ENCODE results near the gene ERC1. TPM values are rescaled to one million over a fixed set of nuclear protein-coding genes. Genes with fewer than 3 reads are reported as not detected.

ERC1 gene
- total RNA-seq, 1 donor from 2014 or later = 56.5 TPM

DNA sequence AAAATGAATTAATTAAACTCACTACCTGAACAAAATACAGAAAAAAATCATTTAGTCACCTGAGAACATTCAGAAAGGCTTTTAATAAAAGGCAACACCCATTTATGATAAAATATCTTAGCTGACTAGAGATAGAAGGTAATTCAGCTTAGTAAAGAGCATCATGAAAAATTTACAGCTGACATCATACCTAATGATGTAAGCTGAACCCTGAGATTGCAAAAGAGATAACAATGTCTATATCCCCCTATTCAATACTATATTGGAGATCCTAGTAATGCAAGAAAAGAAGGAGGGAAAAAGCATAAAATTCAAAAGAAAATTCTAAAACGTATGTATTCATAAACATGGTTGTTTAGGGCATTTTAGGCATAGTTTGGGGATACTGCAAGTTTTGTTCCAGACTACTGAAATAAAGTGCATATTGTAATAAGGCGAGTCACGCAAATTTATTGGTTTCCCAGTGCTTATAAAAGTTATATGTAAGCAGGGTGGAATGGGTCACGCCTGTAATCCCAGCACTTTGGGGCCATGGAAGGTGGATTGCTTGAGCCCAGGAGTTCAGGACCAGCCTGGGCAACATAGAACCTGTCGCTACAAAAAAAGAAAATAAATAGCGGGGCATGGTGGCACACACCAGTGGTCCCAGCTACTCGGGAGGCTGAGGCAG, 311.3 kb downstream of the ERC1 start:
- Histone ChIP-seq H3K4me1 (no peaks in the 10 kb centered on the region), H3K27me3 (no peaks in the 10 kb centered on the region), H3K4me3 (no peak overlapping the region), H3K9me3 (no peaks in the 10 kb centered on the region), H3K27ac (no peak overlapping the region), H3K36me3 (peaks cover 0 to 7% of the 10 kb centered on the region in 2 donors)
- intact Hi-C loops (cut with DNase I) = no loop called here
- DNase-seq (ENCODE audit: extremely low spot score in 2 of 2) = no peak
- TF ChIP-seq, protein P1, sequence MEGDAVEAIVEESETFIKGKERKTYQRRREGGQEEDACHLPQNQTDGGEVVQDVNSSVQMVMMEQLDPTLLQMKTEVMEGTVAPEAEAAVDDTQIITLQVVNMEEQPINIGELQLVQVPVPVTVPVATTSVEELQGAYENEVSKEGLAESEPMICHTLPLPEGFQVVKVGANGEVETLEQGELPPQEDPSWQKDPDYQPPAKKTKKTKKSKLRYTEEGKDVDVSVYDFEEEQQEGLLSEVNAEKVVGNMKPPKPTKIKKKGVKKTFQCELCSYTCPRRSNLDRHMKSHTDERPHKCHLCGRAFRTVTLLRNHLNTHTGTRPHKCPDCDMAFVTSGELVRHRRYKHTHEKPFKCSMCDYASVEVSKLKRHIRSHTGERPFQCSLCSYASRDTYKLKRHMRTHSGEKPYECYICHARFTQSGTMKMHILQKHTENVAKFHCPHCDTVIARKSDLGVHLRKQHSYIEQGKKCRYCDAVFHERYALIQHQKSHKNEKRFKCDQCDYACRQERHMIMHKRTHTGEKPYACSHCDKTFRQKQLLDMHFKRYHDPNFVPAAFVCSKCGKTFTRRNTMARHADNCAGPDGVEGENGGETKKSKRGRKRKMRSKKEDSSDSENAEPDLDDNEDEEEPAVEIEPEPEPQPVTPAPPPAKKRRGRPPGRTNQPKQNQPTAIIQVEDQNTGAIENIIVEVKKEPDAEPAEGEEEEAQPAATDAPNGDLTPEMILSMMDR (IDR thresholded peaks at IDR 0.05) = no peak
- TF ChIP-seq POLR2A (IDR thresholded peaks at IDR 0.05) (no peak), POLR2AphosphoS5 (IDR thresholded peaks at IDR 0.05; ENCODE audit: insufficient read depth in 1 of 2, low read depth in 1 of 2) (no peak)

DNA sequence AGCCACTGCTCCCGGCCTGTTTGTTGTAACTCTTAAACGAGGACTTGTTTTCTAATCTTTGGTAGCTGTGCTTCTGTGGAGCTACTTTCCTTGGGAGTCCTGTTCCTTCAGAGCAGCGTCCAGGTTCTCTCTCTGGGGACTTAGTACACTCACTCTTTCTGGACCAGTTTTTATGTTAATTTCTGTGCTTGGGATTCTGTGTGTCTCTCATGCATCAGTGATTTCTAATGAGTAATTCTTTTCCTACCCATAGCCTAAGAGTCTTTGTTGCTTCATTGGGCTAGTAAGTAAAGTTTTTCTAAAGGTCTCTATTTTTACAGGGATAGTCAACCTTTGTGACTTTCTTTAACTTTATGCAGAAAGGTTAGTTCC, 314.0 kb downstream of the ERC1 start:
- H3K27ac ChIP-seq = no peak overlapping the region
- no peak for DNase-seq (ENCODE audit: extremely low spot score in 2 of 2)
- H3K9me3 ChIP-seq = no peaks in the 10 kb centered on the region
- H3K4me3 ChIP-seq = no peak overlapping the region
- peaks cover 0 to 4% of the 10 kb centered on the region in 2 donors for H3K36me3 ChIP-seq
- no peaks in the 10 kb centered on the region for H3K4me1 ChIP-seq
- TF ChIP-seq POLR2A (IDR thresholded peaks at IDR 0.05) (no peak), POLR2AphosphoS5 (IDR thresholded peaks at IDR 0.05; ENCODE audit: insufficient read depth in 1 of 2, low read depth in 1 of 2) (no peak)
- TF ChIP-seq, protein P1 (IDR thresholded peaks at IDR 0.05) = no peak
- intact Hi-C loops (cut with DNase I) = no loop called here
- no peaks in the 10 kb centered on the region for H3K27me3 ChIP-seq

DNA sequence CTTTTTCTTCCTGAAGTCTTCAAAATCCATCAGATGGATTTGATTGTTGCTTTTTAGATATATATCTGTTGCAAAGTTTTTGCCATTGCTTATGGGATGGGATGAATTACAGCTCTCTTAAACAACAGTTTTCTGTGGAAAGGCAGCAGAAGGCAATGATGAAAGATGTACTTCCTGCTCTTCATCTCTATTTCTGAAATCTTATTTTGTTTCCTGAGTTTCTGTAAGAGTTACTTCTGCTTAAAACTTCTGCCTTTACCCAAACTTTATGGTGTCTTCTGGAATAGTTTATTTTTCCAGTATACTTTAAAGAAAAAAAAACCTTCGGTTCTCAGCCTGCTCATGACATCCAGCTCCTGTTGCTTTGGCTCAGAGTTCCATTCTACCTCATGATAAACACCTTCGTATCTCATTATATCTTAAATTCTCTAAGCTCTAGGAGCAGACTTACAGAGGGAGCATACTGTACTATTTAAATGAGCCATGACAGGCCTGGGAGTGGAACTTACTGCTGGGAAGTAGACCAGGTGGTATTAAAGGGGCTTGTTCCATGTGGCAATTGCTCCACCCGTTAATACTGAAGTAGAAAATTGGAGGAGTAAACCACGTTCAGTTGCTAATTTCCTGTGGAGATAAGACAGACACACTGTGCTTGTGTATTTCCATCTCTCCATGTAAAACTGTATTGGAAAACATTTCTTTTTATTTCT, 314.9 kb downstream of the ERC1 start:
- H3K36me3 ChIP-seq = no peaks in the 10 kb centered on the region

DNA sequence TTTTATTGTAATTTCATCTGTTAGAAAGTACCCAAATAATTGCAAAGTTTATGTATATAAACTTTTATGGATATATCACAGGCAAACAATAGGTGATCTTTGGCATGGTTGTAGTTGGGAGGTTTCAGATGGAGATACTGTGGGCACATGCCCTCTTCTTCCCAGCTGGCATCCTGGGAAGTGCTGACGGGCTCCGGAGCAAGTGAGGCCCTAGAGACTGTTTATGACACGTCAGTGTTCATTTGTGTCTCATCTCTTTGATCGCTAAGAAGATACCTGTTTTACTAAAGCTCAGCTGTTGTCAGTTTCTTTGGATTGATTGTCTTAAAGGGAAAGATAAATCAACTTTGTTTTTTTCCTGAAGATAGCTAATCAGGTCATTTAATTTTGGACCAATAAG, 315.8 kb downstream of the ERC1 start:
- intact Hi-C loops (cut with DNase I) = no loop called here
- DNase-seq (ENCODE audit: extremely low spot score in 2 of 2) = no peak
- no peaks in the 10 kb centered on the region for H3K27me3 ChIP-seq

More for the DNA sequence above, 314.9 kb downstream of the ERC1 start:
- intact Hi-C loops (cut with DNase I) = no loop called here
- Histone ChIP-seq H3K27ac (no peak overlapping the region), H3K4me3 (no peak overlapping the region), H3K9me3 (no peaks in the 10 kb centered on the region), H3K27me3 (no peaks in the 10 kb centered on the region), H3K4me1 (no peaks in the 10 kb centered on the region)
- TF ChIP-seq, protein P1 (IDR thresholded peaks at IDR 0.05) = no peak
- TF ChIP-seq POLR2AphosphoS5 (IDR thresholded peaks at IDR 0.05; ENCODE audit: insufficient read depth in 1 of 2, low read depth in 1 of 2) (no peak), POLR2A (IDR thresholded peaks at IDR 0.05) (no peak)
- no peak for DNase-seq (ENCODE audit: extremely low spot score in 2 of 2)

DNA sequence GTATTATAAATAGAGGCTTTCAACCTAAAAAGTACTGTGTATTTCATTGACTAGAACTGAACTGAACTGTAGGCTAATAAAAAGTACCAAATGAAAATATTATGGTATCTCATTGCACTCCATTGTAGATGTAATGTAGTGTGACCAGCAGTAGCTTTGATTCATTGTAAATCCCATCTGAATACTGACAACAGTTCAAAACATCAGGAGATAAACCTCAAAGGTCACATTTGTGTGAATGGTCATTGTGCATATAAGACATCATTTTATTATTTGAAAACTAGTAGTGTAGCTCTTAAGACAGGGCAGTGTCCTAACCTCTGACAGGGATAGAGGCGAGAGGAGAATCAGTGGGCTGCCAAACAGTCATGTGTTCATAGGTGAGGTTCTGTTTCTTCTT, 316.8 kb downstream of the ERC1 start:
- intact Hi-C loops (cut with DNase I) = no loop called here
- no peaks in the 10 kb centered on the region for H3K27me3 ChIP-seq
- H3K9me3 ChIP-seq = no peaks in the 10 kb centered on the region
- H3K27ac ChIP-seq = no peak overlapping the region
- TF ChIP-seq, protein P1 (IDR thresholded peaks at IDR 0.05) = no peak
- TF ChIP-seq POLR2AphosphoS5 (IDR thresholded peaks at IDR 0.05; ENCODE audit: insufficient read depth in 1 of 2, low read depth in 1 of 2) = no peak
- TF ChIP-seq POLR2A (IDR thresholded peaks at IDR 0.05) = no peak
- H3K4me1 ChIP-seq = no peaks in the 10 kb centered on the region
- no peaks in the 10 kb centered on the region for H3K36me3 ChIP-seq
- DNase-seq (ENCODE audit: extremely low spot score in 2 of 2) = no peak
- H3K4me3 ChIP-seq = no peak overlapping the region

More for the DNA sequence above, 315.8 kb downstream of the ERC1 start:
- Histone ChIP-seq H3K4me3 (no peak overlapping the region), H3K9me3 (no peaks in the 10 kb centered on the region), H3K4me1 (no peaks in the 10 kb centered on the region), H3K36me3 (no peaks in the 10 kb centered on the region), H3K27ac (no peak overlapping the region)
- TF ChIP-seq POLR2AphosphoS5 (IDR thresholded peaks at IDR 0.05; ENCODE audit: insufficient read depth in 1 of 2, low read depth in 1 of 2) (no peak), POLR2A (IDR thresholded peaks at IDR 0.05) (no peak)

Data from vagina (tissue), 2 donors.